GM13976 (cell line): ENCODE measurements around the gene MPND.
A peak's percentile ranks its signal among the peaks of the same experiment; 100 is the strongest.
"Not testable (repeated sequence)": the region's sequence is repeated elsewhere in the genome, so short reads cannot be mapped to it uniquely, and the experiment has no call there.

ENCODE experiments used
- DNase-seq: peaks from one replicate; pipeline ENCODE4 v3.0.0; 2012; ENCODE audit warnings: low spot score
- CTCF ChIP-seq: IDR thresholded peaks from 2 replicates; pipeline ENCODE4 v1.5.1; 2012; ENCODE audit warnings: borderline replicate concordance, mild to moderate bottlenecking; ENCODE audit not compliant: insufficient read depth; ENCODE audit errors: extremely low read depth, missing control alignments, control extremely low read depth
- in situ Hi-C: fragments of 300-500 bp; cut with MboI; formaldehyde crosslinking; loops from one replicate; pipeline ENCODE4 v1.12.0; 2022; ENCODE audit warnings: low sequenced_read_pairs, mixed read lengths, inconsistent platforms; ENCODE audit not compliant: unreplicated experiment

The MPND gene

GRCh38 chr19:4327252-4327876 is 16.0 kb upstream of the MPND start:
- peak; percentile 84 for DNase-seq
- no peak for TF ChIP-seq CTCF
- in situ Hi-C loops = no loop called here

- in situ Hi-C loops = no loop called here
- no peak for DNase-seq
- no peak for TF ChIP-seq CTCF
These were observed 15.5 kb upstream of the MPND start for GRCh38 chr19:4327877-4328242.

GRCh38 chr19:4328243-4328990 is 14.9 kb upstream of the MPND start:
- no peak for TF ChIP-seq CTCF
- in situ Hi-C loops = no loop called here
- peak; percentile 100 for DNase-seq

DNA sequence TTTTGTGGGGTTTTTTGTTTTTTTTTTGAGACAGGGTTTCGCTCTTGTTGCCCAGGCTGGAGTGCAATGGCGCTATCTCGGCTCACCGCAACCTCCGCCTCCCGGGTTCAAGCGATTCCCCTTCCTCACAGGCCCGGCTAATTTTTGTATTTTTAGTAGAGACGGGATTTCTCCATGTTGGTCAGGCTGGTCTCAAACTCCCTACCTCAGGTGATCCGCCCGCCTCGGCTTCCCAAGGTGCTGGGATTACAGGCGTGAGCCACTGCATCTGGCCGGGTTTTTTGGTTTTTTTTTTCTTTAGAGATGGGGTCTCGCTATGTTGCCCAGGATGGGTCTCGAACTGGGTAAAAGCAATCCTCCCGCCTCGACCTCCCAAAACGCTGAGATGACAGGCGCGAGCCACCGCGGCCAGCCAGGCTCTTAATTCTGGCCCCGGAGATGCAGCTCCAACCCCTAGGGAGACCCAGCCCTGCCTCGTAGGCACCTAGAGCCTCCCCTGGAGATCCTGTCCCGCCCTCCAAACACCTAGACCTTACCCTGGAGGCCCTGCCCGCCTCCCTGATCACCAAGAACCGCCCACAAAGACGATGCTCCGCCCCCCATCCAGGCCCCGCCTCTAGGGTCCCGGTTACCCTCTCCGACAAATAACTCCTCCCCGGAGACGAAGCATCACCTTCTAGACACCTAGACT is 14.2 kb upstream of the MPND start:
- DNase-seq = peak; percentile 54
- in situ Hi-C loops = not testable (repeated sequence)

GRCh38 chr19:4329858-4330257 is 13.5 kb upstream of the MPND start:
- peak; percentile 7 for DNase-seq
- in situ Hi-C loops = no loop called here
- no peak for TF ChIP-seq CTCF

- TF ChIP-seq CTCF = no peak
- in situ Hi-C loops = no loop called here
- DNase-seq = no peak
These were observed 8.3 kb upstream of the MPND start for GRCh38 chr19:4334929-4335570.
